ENCODE results near the gene EME1.
"Not testable (repeated sequence)": the region's sequence is repeated elsewhere in the genome, so short reads cannot be mapped to it uniquely, and the experiment has no call there.

EME1 gene

DNA sequence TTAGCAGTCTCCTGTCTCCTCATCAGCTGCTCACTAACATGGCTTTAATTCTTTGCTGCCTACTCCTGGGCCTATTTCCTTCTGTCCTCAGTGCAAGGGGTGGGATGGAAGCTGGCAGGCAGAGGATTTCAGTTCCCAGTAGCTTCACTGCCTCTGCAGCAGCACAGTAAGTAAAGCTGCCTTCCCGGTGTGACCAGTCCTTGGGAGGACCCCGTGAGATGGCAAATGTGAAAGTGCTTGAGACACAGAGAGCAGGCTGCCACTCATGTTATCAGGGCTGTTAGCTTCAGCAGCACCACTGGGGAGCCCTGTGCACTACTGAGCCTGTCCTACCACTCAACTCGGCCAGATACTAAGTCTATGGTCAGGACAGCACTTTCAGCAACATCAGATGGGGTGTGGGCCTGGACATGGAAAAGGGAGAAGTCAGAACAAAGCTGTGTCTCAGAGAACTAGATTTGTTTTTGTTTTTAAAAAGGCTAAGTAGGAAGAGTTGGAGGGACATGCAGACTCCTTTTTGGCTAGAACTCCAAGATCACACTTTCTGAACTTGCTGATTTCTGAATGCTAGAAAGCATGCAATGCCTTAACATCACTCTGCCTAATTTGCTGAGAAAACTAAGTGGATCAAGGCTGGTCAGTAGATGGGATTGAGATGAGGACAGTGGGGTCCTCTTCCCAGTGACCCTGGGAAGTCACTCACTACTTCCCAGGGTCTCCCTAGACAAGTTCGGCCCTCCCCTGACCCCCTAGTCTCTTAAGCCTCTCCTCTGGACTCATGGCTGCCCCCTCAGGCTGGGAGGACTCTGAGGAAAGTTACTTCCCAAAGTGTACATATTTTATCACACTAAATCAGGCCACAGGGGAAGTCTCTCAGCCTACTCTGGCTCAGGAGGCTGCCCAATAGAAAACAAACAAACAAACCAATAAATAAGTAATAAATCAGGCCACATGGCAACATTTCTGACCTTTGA lies 54.1 kb downstream of the EME1 start:
- TF ChIP-seq, protein P1, sequence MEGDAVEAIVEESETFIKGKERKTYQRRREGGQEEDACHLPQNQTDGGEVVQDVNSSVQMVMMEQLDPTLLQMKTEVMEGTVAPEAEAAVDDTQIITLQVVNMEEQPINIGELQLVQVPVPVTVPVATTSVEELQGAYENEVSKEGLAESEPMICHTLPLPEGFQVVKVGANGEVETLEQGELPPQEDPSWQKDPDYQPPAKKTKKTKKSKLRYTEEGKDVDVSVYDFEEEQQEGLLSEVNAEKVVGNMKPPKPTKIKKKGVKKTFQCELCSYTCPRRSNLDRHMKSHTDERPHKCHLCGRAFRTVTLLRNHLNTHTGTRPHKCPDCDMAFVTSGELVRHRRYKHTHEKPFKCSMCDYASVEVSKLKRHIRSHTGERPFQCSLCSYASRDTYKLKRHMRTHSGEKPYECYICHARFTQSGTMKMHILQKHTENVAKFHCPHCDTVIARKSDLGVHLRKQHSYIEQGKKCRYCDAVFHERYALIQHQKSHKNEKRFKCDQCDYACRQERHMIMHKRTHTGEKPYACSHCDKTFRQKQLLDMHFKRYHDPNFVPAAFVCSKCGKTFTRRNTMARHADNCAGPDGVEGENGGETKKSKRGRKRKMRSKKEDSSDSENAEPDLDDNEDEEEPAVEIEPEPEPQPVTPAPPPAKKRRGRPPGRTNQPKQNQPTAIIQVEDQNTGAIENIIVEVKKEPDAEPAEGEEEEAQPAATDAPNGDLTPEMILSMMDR (IDR thresholded peaks at IDR 0.05; ENCODE audit: insufficient read depth, low read length, missing control alignments) = peak; percentile 10
- no peak for DNase-seq (ENCODE audit: low read depth, low spot score)
- POLR2A ChIA-PET = interaction anchor here (0.8 to 0.9 kb wide), 3 partner anchors 31 to 227 kb away, joined by 3 to 4 read pairs (median 3); no protein-coding TSS in a partner anchor
- H3K4me3 ChIP-seq (ENCODE audit: low read depth, low read length) = peak overlapping the region; percentile 71
- CTCF ChIA-PET = interaction anchor here (1.0 to 4.8 kb wide), 4 partner anchors 8 to 47 kb away, joined by 3 to 35 read pairs (median 6); partner anchors contain the start of gene LRRC59

DNA sequence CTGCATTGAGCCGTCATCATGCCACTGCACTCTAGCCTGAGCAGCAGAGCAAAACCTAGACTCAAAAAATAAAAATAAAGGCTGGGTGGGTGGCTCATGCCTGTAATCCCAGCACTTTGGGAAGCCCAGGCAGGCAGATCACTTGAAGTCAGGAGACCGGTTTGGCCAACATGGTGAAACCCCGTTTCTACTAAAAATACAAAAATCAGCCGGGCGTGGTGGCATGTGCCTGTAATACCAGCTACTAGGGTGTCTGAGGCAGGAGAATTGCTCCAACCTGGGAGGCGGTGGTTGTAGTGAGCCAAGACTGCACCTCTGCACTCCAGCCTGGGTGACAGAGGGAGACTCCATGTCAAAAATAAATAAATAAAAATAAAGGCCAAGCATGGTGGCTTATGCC lies 55.1 kb downstream of the EME1 start:
- ChIA-PET POLR2A (interaction anchor here (0.6 kb wide), 1 partner anchor 24 kb away, joined by 3 read pairs; no protein-coding TSS in a partner anchor), CTCF (interaction anchor here (4.8 kb wide), 1 partner anchor 30 kb away, joined by 35 read pairs; the partner anchor contains the start of gene LRRC59)
- not testable (repeated sequence) for H3K4me3 ChIP-seq (ENCODE audit: low read depth, low read length); DNase-seq (ENCODE audit: low read depth, low spot score)

DNA sequence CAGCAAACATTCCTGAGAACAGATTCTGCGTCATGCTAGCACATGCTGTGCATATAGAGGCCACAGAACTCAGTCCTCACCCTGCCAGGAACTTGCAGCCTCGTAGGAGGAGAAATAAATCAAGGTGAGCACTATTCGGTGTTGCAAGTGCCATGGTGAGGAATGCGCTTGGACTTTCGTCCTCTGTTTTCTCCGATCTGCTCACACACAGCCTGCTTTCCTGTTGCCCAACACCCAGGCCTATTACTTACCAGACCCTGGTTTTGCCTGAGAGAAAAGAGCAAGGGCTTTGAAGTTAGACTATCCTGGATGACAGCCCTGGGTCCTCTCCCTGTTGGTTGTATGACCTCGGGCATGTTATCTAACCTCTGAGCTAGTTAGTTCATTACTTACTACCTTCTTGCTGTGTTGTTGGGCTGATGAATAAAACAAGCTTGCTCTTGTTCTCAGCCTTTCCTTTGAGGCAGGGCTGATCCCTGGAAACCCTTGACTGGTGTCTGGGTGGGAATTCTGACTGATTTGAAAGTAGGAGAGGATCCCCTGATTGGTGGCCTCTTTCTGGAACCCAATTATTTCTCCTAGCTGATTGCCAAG lies 55.9 kb downstream of the EME1 start:
- TF ChIP-seq, protein P1 (IDR thresholded peaks at IDR 0.05; ENCODE audit: insufficient read depth, low read length, missing control alignments) = no peak
- no peak for DNase-seq (ENCODE audit: low read depth, low spot score)
- CTCF ChIA-PET = interaction anchor here (0.9 to 4.8 kb wide), 2 partner anchors 31 to 49 kb away, joined by 3 to 35 read pairs; partner anchors contain the start of gene LRRC59
- POLR2A ChIA-PET = no interaction called here
- no peak overlapping the region for H3K4me3 ChIP-seq (ENCODE audit: low read depth, low read length)

- TF ChIP-seq, protein P1 (IDR thresholded peaks at IDR 0.05; ENCODE audit: insufficient read depth, low read length, missing control alignments) = no peak
- H3K4me3 ChIP-seq (ENCODE audit: low read depth, low read length) = no peak overlapping the region
- POLR2A ChIA-PET = no interaction called here
- DNase-seq (ENCODE audit: low read depth, low spot score) = no peak
- CTCF ChIA-PET = interaction anchor here (0.9 to 4.8 kb wide), 2 partner anchors 32 to 48 kb away, joined by 3 to 35 read pairs; partner anchors contain the start of gene LRRC59
Observed at GRCh38 chr17:50429793-50430192, 56.8 kb downstream of the EME1 start.

Data from AG04449 (cell line).